MCF 10A (cell line): ENCODE data around the gene RAD51B. TPM values are rescaled to one million over a fixed set of nuclear protein-coding genes. Genes with fewer than 3 reads are reported as not detected.

Experiments used
- BruUV-seq: library from RNA; stranded (reverse); fragments of 400-500 nt; replicated peaks from 2 replicates; lab custom pipeline; 2021; lab: Mats Ljungman, UMichigan
- CTCF ChIA-PET: fragments of 300-600 bp; sonication (Branson Sonifier 250); formaldehyde crosslinking; extraction: SDS; loops from one replicate; lab custom pipeline; 2021; ENCODE audit warnings: antibody characterized with exemption, inconsistent platforms; lab: Yijun Ruan, JAX
- POLR2A ChIA-PET: fragments of 300-600, 350-650 bp; sonication (Branson Sonifier 250); formaldehyde crosslinking; extraction: SDS; loops from one replicate; lab custom pipeline; 2020; ENCODE audit warnings: antibody characterized with exemption, inconsistent platforms; lab: Yijun Ruan, JAX
- DNase-seq: peaks from one replicate; pipeline ENCODE4 v3.0.0-alpha.2; 2018; ENCODE audit not compliant: unreplicated experiment
- H3K27ac Mint-ChIP-seq: one replicate; pipeline ENCODE4 v1.8.0; 2022; ENCODE audit warnings: mild to moderate bottlenecking, low read depth, mixed read lengths; ENCODE audit not compliant: unreplicated experiment
- H3K27me3 Mint-ChIP-seq: one replicate; pipeline ENCODE4 v1.8.0; 2022; ENCODE audit warnings: mixed read lengths; ENCODE audit not compliant: insufficient read depth, unreplicated experiment
- H3K36me3 Mint-ChIP-seq: one replicate; pipeline ENCODE4 v1.8.0; 2022; ENCODE audit warnings: mild to moderate bottlenecking, moderate library complexity, mixed read lengths; ENCODE audit not compliant: insufficient read depth, unreplicated experiment
- H3K4me1 Mint-ChIP-seq: one replicate; pipeline ENCODE4 v1.8.0; 2022; ENCODE audit warnings: mixed read lengths; ENCODE audit not compliant: insufficient read depth, unreplicated experiment
- H3K4me3 Mint-ChIP-seq: one replicate; pipeline ENCODE4 v1.8.0; 2022; ENCODE audit warnings: mild to moderate bottlenecking, moderate library complexity, mixed read lengths; ENCODE audit not compliant: unreplicated experiment
- H3K9me3 Mint-ChIP-seq: one replicate; pipeline ENCODE4 v1.8.0; 2022; ENCODE audit warnings: mixed read lengths; ENCODE audit not compliant: unreplicated experiment
- CTCF ChIP-seq: fragments of 200-600 bp; IDR thresholded peaks from one replicate; pipeline ENCODE4 v1.8.0; 2022; ENCODE audit warnings: antibody characterized with exemption, mild to moderate bottlenecking; ENCODE audit not compliant: unreplicated experiment
- intact Hi-C: fragments of 100-400 bp; cut with micrococcal nuclease; formaldehyde crosslinking; loops from 2 replicates; pipeline ENCODE4 v1.14.1; 2022
- total RNA-seq: library from RNA; stranded (reverse); gene quantifications from 2 replicates; pipeline ENCODE4 v1.2.3, GENCODE V29; 2022

Gene RAD51B
- total RNA-seq, 1 experiment from 2014 or later: 14.6 TPM

GRCh38 chr14:68580096-68580645 lies 760.6 kb downstream of the RAD51B start:
- Mint-ChIP-seq H3K36me3 (peaks cover 6% of the 10 kb centered on the region), H3K9me3 (peaks cover 6% of the 10 kb centered on the region), H3K4me3 (no peak overlapping the region), H3K27me3 (no peaks in the 10 kb centered on the region), H3K4me1 (peaks cover 49% of the 10 kb centered on the region), H3K27ac (peak overlapping the region; percentile 97)
- DNase-seq: no peak
- ChIA-PET POLR2A (interaction anchor here (0.5 to 2.0 kb wide), 6 partner anchors 26 to 213 kb away, joined by 3 to 6 read pairs (median 4); partner anchors contain the start of gene ZFP36L1), CTCF (interaction anchor here (0.6 to 1.4 kb wide), 2 partner anchors 8 to 215 kb away, joined by 4 to 5 read pairs; no protein-coding TSS in a partner anchor)
- intact Hi-C loops: no loop called here
- TF ChIP-seq CTCF: no peak
- BruUV-seq: no TSS peak

GRCh38 chr14:68580671-68581070 lies 761.1 kb downstream of the RAD51B start:
- Mint-ChIP-seq H3K4me3 (no peak overlapping the region), H3K36me3 (peaks cover 6% of the 10 kb centered on the region), H3K27me3 (no peaks in the 10 kb centered on the region), H3K4me1 (peaks cover 45% of the 10 kb centered on the region), H3K27ac (peak overlapping the region; percentile 97), H3K9me3 (peaks cover 6% of the 10 kb centered on the region)
- ChIA-PET POLR2A (interaction anchor here (0.5 kb wide), 1 partner anchor 123 kb away, joined by 3 read pairs; no protein-coding TSS in a partner anchor), CTCF (interaction anchor here (0.6 kb wide), 1 partner anchor 215 kb away, joined by 4 read pairs; no protein-coding TSS in a partner anchor)
- BruUV-seq: no TSS peak
- no peak for TF ChIP-seq CTCF
- intact Hi-C loops: no loop called here
- DNase-seq: no peak

DNA sequence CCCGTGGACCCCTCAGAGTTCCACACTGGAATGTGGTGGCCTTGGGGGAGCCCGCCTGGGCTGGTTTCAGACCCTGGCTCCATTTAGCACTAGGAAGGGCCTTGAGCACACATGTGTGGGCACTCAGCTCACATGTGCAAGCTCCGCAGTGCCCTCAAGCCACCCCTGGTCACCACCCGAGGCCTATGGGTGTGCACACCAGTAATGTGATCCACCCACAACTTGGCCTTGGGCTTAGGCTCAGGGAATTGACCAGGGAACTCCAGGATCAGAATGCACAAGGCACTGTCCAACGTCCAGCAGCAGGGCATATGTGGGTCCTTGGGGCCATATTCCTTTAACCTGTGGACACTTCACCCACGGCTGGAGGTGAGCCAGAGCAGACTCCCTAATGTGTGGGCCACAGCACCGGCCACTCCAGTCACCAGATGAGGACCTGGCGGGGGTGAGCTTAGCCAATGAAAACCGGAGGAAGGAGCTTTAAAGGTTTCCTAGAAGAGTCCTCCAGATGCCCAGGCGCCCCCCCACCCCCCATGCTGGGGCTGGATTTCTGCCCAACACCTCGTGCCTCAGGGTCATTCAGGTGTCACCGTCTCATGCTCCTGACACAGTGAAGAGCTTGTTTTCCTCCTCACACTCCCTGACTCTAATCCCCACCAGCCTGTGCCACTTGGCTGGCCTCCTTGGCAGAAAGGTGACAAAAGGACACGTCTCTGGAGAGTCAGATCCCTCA lies 764.1 kb downstream of the RAD51B start:
- ChIA-PET CTCF (interaction anchor here (0.5 kb wide), 1 partner anchor 756 kb away, joined by 4 read pairs; no protein-coding TSS in a partner anchor), POLR2A (interaction anchor here (0.6 to 1.3 kb wide), 4 partner anchors 22 to 206 kb away, joined by 3 read pairs; no protein-coding TSS in a partner anchor)
- intact Hi-C loops: no loop called here
- DNase-seq: no peak
- no TSS peak for BruUV-seq
- peak overlapping the region; percentile 14 for H3K27ac Mint-ChIP-seq
- no peaks in the 10 kb centered on the region for H3K27me3 Mint-ChIP-seq
- H3K9me3 Mint-ChIP-seq: no peaks in the 10 kb centered on the region
- TF ChIP-seq CTCF: no peak
- peaks cover 6% of the 10 kb centered on the region for H3K36me3 Mint-ChIP-seq
- H3K4me1 Mint-ChIP-seq: peaks cover 30% of the 10 kb centered on the region
- no peak overlapping the region for H3K4me3 Mint-ChIP-seq

DNA sequence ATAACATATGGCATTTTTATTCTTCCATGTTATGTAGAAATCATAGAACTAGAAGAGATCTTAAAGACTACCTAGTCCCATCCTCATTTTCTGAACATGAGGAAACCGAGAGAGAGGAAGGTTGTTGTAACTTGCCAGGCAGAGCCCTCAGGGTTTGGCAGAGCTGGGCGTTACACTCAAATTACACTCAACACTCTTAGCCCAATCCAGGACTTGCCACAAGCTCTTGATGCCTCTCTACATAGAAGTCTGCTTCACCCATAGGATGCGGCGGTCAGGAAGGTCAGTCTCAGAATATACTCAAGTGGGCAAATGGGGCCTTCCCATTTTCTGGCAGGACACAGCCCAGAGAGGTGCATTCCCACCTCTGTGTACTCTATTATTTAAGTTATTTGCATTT lies 765.2 kb downstream of the RAD51B start:
- peak overlapping the region; percentile 14 for H3K27ac Mint-ChIP-seq
- BruUV-seq: no TSS peak
- H3K4me3 Mint-ChIP-seq: no peak overlapping the region
- no peaks in the 10 kb centered on the region for H3K9me3 Mint-ChIP-seq
- peaks cover 36% of the 10 kb centered on the region for H3K4me1 Mint-ChIP-seq
- H3K27me3 Mint-ChIP-seq: no peaks in the 10 kb centered on the region
- POLR2A ChIA-PET: interaction anchor here (0.6 to 1.1 kb wide), 4 partner anchors 37 to 205 kb away, joined by 3 read pairs; no protein-coding TSS in a partner anchor
- intact Hi-C loops: no loop called here
- CTCF ChIA-PET: no interaction called here
- DNase-seq: no peak
- TF ChIP-seq CTCF: no peak
- H3K36me3 Mint-ChIP-seq: peaks cover 6% of the 10 kb centered on the region
